HUES6 (cell line): Measurements from ENCODE around the gene MYB.

Experiments
- H3K27ac ChIP-seq: 2 replicates; pipeline ENCODE4 v1.7.0; 2013; ENCODE audit warnings: low read depth, mild to moderate bottlenecking, low read length, inconsistent platforms
- H3K27me3 ChIP-seq: 2 replicates; pipeline ENCODE4 v1.6.1; 2013; ENCODE audit warnings: low read length; ENCODE audit not compliant: control insufficient read depth, insufficient read depth
- H3K36me3 ChIP-seq: 2 replicates; pipeline ENCODE4 v1.6.1; 2013; ENCODE audit warnings: low read length; ENCODE audit not compliant: control insufficient read depth, insufficient read depth
- H3K4me1 ChIP-seq: 2 replicates; pipeline ENCODE4 v1.6.1; 2013; ENCODE audit warnings: low read length; ENCODE audit not compliant: control insufficient read depth, insufficient read depth
- H3K4me3 ChIP-seq: 2 replicates; pipeline ENCODE4 v1.5.1; 2013; ENCODE audit warnings: low read depth, low read length
- H3K9ac ChIP-seq: one replicate; pipeline ENCODE4 v1.6.1; 2013; ENCODE audit warnings: mild to moderate bottlenecking, low read length
- H3K9me3 ChIP-seq: 2 replicates; pipeline ENCODE4 v1.6.1; 2013; ENCODE audit warnings: low read depth, low read length; ENCODE audit not compliant: control insufficient read depth, insufficient read depth

Gene MYB

GRCh38 chr6:135209803-135210202 is 28.7 kb downstream of the MYB start:
- H3K27ac ChIP-seq = no peak overlapping the region
- H3K4me3 ChIP-seq = no peak overlapping the region
- H3K9me3 ChIP-seq = no peaks in the 10 kb centered on the region
- H3K36me3 ChIP-seq = peaks cover 2% of the 10 kb centered on the region; the same call in 1 of the 2 replicates
- no peaks in the 10 kb centered on the region for H3K27me3 ChIP-seq
- H3K4me1 ChIP-seq = no peaks in the 10 kb centered on the region
- no peak overlapping the region for H3K9ac ChIP-seq

DNA sequence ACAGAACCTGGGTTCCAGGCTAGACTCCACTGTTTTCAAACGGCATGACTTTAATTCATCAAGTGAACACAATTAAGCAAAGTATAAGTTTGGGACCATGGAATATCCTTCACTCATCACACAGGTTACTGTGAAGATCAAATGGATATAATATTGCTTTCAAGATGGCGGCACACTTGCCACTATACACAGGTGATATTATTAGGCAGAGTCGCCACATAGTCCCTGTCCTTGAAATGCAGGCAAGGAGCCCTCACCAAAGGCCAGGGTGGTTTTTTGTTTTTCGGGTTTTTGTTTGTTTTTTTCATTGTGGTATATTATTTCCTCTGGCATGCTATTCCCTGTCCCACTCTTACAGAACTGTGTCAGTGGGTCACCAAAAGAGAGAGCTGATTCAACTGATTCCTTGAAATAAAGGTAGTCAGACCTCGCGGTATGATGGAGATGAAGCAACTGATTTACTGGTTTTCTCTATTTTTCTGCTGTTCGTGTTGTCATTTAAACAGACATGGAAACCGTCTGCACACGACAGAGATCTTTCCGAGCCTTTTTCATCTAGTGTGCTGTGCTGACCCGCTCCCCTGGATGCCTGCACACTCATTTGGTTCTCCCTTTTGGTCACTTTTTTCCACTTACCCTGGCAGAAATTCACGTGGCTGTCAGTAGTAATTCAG is 29.7 kb downstream of the MYB start:
- Histone ChIP-seq H3K9ac (no peak overlapping the region), H3K4me1 (0 out of 2 replicates have a peak, but pooled peaks cover 5% of the 10 kb centered on the region), H3K27me3 (no peaks in the 10 kb centered on the region), H3K36me3 (peaks cover 2% of the 10 kb centered on the region; the same call in 1 of the 2 replicates), H3K4me3 (no peak overlapping the region), H3K9me3 (no peaks in the 10 kb centered on the region), H3K27ac (no peak overlapping the region)

GRCh38 chr6:135211306-135211702 is 30.2 kb downstream of the MYB start:
- Histone ChIP-seq H3K36me3 (peaks cover 2% of the 10 kb centered on the region; the same call in 1 of the 2 replicates), H3K27me3 (no peaks in the 10 kb centered on the region), H3K27ac (no peak overlapping the region), H3K4me3 (no peak overlapping the region), H3K4me1 (0 out of 2 replicates have a peak, but pooled peaks cover 5% of the 10 kb centered on the region), H3K9ac (no peak overlapping the region), H3K9me3 (no peaks in the 10 kb centered on the region)

DNA sequence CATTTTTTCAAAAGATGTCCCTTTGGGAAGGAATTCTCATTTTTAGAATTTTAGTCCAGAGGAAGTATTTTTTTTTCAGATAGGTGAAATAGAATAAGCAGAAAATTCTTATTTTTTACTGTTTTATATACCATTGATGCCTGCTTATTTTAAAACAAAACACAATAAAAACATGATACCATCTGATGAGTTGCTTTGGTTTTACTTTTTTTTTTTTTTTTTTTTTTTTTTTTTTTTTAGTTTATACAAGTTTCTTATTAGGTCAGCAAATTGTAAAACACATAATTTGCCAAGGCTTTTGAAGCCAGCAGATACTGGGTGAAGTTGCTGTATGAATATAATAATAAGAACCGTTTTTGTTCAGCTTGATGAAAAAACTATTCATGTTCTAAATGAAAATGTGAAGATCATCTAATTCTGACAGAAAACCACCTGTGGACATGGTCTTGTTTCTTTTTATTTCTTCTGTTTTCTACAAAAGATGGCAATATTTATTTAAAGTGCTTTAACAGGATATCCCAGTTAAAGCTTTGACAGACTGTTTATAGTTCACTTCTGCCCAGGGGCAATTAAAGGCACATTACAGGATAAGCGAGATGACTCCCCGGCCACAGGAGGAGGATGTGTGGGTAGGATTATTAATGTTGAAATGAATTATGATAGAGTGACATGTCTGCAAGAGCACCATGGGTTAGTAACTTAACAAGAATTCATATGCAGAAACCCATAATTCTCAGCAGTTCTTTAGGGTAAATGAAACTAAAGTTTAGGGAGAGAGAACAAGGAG is 31.1 kb downstream of the MYB start:
- Histone ChIP-seq H3K9me3 (no peaks in the 10 kb centered on the region), H3K4me1 (0 out of 2 replicates have a peak, but pooled peaks cover 5% of the 10 kb centered on the region), H3K36me3 (no peaks in the 10 kb centered on the region; the same call in 1 of the 2 replicates), H3K27ac (no peak overlapping the region), H3K4me3 (no peak overlapping the region), H3K27me3 (no peaks in the 10 kb centered on the region), H3K9ac (no peak overlapping the region)

GRCh38 chr6:135212935-135213334 is 31.8 kb downstream of the MYB start:
- 0 out of 2 replicates have a peak, but pooled peaks cover 5% of the 10 kb centered on the region for H3K4me1 ChIP-seq
- H3K27me3 ChIP-seq = no peaks in the 10 kb centered on the region
- H3K27ac ChIP-seq = no peak overlapping the region
- no peak overlapping the region for H3K4me3 ChIP-seq
- H3K36me3 ChIP-seq = no peaks in the 10 kb centered on the region; the same call in 1 of the 2 replicates
- H3K9me3 ChIP-seq = no peaks in the 10 kb centered on the region
- no peak overlapping the region for H3K9ac ChIP-seq

DNA sequence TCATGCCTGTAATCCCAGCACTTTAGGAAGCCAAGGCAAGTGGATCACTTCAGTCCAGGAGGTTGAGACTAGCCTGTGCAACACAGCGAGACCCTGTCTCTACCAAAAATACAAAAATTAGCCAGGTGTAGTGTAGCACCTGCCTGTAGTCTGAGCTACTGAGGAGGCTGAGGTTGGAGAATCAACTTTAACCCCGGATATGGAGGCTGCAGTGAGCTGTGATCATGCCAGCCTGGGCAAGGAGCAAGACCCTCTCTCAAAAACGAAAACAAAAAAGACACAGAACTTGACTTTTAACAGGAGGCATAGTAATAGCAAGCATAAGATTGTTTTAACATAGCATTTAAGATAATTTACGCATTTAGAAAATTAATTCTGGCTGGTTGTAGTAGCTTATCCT is 32.5 kb downstream of the MYB start:
- no peak overlapping the region for H3K27ac ChIP-seq
- H3K9me3 ChIP-seq = no peaks in the 10 kb centered on the region
- no peak overlapping the region for H3K9ac ChIP-seq
- H3K4me1 ChIP-seq = 0 out of 2 replicates have a peak, but pooled peaks cover 5% of the 10 kb centered on the region
- no peak overlapping the region for H3K4me3 ChIP-seq
- H3K36me3 ChIP-seq = no peaks in the 10 kb centered on the region; the same call in 1 of the 2 replicates
- no peaks in the 10 kb centered on the region for H3K27me3 ChIP-seq

DNA sequence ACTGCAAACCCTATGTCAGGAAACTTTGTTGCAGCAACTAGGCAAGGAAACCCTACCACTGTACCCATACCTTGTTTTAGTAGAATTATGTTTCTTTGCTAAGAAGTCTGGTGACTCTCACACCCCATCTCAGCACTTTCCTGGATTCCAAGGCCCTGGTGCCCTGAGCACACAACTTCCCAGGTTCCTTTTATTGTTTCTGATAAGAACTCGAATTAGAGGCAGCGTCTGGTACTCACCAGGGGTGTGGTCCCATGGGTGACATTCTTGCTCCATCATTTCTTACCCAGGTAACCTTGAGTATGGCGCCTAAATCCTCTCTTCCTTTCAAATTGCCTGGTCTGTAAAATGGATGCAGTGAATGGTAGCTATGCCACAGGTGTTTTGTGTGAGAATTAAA is 34.1 kb downstream of the MYB start:
- no peak overlapping the region for H3K4me3 ChIP-seq
- H3K27me3 ChIP-seq = no peaks in the 10 kb centered on the region
- no peaks in the 10 kb centered on the region; the same call in 1 of the 2 replicates for H3K36me3 ChIP-seq
- H3K9ac ChIP-seq = no peak overlapping the region
- H3K27ac ChIP-seq = no peak overlapping the region
- H3K9me3 ChIP-seq = no peaks in the 10 kb centered on the region
- H3K4me1 ChIP-seq = 0 out of 2 replicates have a peak, but pooled peaks cover 5% of the 10 kb centered on the region

DNA sequence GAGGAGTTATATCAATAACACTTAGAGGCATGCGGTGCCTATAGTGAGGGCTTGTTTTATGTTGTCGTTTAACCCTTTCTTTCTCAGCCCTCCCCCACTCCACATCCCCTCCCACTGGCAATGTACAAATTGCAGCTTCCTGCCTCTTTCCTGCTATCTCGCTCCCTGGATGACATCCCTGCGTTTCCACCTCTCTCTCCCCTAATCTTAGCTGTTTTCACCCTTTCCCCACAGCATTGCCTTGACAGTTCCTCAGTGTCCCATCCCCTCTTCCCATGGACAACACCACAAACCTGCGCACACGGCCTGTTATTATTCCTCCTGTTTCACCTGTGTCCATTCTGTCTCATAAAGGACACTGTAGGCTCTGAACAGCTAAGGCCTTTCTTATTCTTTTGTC is 34.5 kb downstream of the MYB start:
- H3K4me3 ChIP-seq = no peak overlapping the region
- no peaks in the 10 kb centered on the region for H3K9me3 ChIP-seq
- H3K9ac ChIP-seq = no peak overlapping the region
- no peak overlapping the region for H3K27ac ChIP-seq
- H3K36me3 ChIP-seq = no peaks in the 10 kb centered on the region; the same call in 1 of the 2 replicates
- no peaks in the 10 kb centered on the region for H3K27me3 ChIP-seq
- 0 out of 2 replicates have a peak, but pooled peaks cover 5% of the 10 kb centered on the region for H3K4me1 ChIP-seq

DNA sequence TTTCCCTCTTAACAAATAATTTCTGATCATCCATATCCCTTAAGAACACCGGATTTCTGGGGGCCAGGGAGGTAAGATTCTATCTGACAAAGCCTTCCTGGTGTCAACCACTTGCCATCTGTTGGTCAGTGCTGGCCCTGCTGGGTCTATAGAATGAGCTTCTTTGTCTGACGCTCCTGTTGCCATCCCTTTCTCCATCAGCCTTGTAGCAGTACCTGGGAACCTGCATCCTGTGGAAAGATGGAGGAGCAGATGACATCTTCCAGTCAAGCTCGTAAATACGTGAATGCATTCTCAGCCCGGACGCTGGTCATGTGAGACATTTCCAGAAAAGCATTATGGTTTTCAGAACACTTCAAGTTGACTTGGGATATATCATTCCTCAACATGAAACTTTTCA is 36.6 kb downstream of the MYB start:
- no peak overlapping the region for H3K9ac ChIP-seq
- no peaks in the 10 kb centered on the region for H3K27me3 ChIP-seq
- no peak overlapping the region for H3K27ac ChIP-seq
- H3K9me3 ChIP-seq = no peaks in the 10 kb centered on the region
- 0 out of 2 replicates have a peak, but pooled peaks cover 5% of the 10 kb centered on the region for H3K4me1 ChIP-seq
- no peaks in the 10 kb centered on the region for H3K36me3 ChIP-seq
- H3K4me3 ChIP-seq = no peak overlapping the region

DNA sequence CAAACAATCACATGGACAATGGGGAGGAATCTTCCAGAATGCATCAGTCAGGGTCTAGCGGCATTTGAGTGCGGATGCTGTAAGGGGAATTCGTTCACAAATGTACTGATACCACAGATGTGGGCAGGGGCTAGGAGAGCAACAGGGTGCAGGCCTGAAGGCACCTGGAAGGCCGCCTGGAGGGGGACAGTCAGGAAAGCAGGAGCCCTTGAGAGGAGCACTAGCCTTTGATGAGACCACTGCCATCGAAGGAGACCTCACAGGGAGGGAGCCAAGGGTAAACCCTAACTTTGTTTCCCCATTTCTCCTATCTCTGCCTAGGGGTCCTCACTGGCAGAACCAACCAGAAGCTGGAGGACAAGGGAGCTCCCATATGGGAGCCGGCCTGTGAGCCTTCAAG is 38.2 kb downstream of the MYB start:
- Histone ChIP-seq H3K27me3 (no peaks in the 10 kb centered on the region), H3K9me3 (no peaks in the 10 kb centered on the region), H3K4me3 (no peak overlapping the region), H3K4me1 (0 out of 2 replicates have a peak, but pooled peaks cover 5% of the 10 kb centered on the region), H3K27ac (no peak overlapping the region), H3K9ac (no peak overlapping the region), H3K36me3 (no peaks in the 10 kb centered on the region)

DNA sequence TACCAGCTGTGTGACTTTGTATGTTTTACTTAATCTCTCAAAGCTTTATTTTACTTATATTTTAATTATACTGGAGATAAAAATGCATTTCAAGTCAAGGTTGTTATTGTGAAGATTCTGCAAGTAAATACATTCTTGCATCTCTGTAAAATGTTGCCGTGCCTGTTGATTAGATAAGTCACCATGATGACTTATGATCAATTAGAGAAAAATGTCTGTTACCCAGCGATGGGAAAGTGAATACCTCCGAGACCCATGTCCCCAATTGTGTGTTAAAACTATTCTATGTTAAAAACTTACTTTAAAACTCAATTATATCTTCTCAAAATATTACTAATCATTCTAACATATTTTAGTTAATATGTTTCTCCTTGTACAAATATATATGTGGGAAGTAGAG is 39.9 kb downstream of the MYB start:
- Histone ChIP-seq H3K27me3 (no peaks in the 10 kb centered on the region), H3K4me3 (no peak overlapping the region), H3K27ac (no peak overlapping the region), H3K36me3 (no peaks in the 10 kb centered on the region), H3K9ac (no peak overlapping the region), H3K4me1 (peaks cover 3% of the 10 kb centered on the region; the same call in 1 of the 2 replicates), H3K9me3 (no peaks in the 10 kb centered on the region)
